Stimulated activated CD4-positive, alpha-beta T cell treated with anti-CD3 and anti-CD28 coated beads, Interleukin-1b, Interleukin-23, amount 100 ng/mL, for 24 hours (primary cell): ENCODE results near the gene TMCC1.

ENCODE experiments used
- DNase-seq, 4 experiments: peaks; one replicate each; pipeline ENCODE4 v3.0.0-alpha.2; 2020; ENCODE audit warnings: low read depth in 4 of 4, low spot score in 1 of 4

TMCC1 gene

GRCh38 chr3:129626744-129627349 lies 266.7 kb downstream of the TMCC1 start:
- peak in 3 of 4 experiments; percentile 55 to 77 (median 57) for DNase-seq

DNA sequence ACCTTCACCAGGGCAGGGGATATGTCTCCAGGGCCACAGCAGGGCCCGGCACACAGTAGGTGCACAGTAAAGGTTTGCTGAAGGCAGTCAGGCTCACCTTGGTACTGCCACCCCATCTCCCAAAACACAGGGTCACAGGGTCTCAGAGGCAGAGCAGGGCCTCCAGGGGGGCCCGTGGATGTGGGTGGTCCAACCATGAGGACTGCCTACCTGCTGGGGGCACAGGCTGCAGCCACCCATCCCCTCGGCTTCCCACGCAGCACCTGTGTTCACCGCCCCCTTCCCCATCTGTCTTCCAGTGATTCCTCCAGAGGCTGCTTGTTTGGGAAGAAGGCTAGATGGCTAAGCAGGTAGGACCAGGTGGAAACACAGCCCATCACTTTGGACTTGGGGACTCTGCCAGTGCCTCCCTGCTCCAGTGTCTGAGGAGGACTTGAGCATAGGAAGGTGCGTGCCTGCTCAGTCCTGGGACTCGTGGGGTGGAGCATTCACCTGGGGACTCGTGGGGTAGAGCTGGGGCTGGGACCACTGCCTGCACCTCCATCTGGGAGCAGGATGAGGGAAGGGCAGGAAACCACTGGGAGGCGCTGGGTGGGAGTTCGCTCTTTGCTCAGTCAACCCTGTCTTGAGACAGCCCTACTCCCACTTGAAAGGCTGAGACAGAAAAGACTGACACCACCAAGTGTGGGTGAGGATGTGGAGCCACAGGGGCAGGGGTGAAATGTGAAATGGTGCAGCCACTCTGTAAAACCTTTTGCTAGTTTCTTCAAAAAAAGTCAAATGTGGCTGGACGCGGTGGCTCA lies 268.2 kb downstream of the TMCC1 start:
- DNase-seq, result no peak

- DNase-seq, result no peak
Observed at GRCh38 chr3:129624347-129625071, 269.0 kb downstream of the TMCC1 start.

- DNase-seq, result no peak
Observed at GRCh38 chr3:129623447-129624118, 269.9 kb downstream of the TMCC1 start.

DNA sequence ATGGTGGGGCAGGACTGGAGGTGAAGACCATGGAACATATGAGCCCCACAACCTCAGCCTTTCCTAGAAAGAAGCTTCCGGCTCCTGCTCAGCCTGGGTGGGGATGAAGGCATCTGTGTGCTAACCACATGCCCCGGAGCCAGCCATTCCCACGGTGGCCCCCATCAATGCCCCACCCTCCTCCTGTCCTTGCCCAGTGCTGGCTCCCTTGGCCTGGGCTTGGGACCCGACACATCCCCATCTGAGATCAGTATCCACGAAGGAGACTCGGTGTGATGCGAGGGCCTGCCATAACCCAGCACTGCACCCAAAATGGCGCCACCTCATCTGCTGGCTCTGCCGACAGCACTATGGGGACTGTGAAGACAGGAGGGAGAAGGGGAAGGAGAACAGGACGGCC lies 270.6 kb downstream of the TMCC1 start:
- no peak for DNase-seq

- DNase-seq, result no peak
Observed at GRCh38 chr3:129622226-129622874, 271.2 kb downstream of the TMCC1 start.

- DNase-seq, result no peak
Observed at GRCh38 chr3:129621626-129622225, 271.8 kb downstream of the TMCC1 start.

- no peak for DNase-seq
Observed at GRCh38 chr3:129620828-129621559, 272.5 kb downstream of the TMCC1 start.

DNA sequence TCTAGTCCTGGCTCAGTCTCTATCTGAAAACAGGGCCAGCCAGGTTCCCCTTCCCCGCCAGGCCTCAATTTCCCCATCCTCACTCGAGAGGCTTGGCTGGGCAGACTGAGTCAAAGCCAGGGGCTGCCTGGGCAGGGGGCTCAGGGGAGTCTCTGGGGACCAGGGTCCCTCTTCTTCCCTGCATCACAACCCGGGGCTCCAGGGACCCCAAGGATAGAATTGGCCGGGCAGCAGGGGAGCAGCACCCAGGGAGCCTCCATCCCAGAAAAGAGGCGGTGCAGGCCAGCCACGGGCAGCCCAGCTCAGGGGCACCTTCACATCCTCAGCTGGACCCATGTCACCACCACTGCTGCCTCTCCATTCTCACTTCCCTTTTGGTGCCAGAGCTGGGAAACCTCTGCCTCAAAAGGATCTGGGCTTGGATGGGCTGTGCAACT lies 273.8 kb downstream of the TMCC1 start:
- no peak for DNase-seq

DNA sequence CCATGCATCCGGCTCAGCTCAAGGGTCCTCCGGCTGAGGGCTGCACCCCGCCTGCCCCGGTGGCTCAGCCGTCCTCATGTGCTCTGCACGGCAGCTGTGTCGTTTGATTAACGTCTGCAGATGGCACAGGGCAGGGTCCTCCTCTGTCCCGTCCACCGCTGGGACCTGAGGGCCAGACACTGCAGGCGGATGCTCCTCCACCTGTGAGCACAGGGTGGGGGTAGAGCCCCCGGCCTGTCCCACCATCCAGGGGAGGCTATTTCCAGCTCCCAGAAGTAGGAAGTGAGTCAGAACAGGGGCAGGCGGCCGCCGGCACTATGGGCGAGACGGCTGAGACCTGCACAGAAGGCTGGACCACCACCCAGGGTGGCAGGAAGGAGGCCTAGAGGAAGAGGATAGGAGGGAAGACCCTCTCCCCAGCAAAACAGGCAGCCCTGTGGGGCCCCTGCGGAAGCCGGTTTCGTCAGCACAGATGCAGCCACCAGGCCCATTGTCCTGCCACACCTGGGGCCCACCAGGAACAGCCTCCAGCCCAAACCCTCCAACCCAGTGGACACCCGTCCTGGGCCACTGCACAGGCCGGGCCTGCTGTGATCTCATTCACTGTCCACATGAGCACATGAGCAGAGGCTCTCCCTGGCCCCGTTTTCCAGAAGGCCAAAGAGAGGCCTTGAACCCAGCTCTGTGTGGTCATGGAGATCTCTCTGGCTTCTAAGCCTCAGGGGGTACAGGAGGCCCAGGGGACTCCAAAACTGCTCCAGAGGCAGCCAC lies 274.4 kb downstream of the TMCC1 start:
- DNase-seq, result no peak

GRCh38 chr3:129618186-129618820 lies 275.2 kb downstream of the TMCC1 start:
- no peak for DNase-seq

DNA sequence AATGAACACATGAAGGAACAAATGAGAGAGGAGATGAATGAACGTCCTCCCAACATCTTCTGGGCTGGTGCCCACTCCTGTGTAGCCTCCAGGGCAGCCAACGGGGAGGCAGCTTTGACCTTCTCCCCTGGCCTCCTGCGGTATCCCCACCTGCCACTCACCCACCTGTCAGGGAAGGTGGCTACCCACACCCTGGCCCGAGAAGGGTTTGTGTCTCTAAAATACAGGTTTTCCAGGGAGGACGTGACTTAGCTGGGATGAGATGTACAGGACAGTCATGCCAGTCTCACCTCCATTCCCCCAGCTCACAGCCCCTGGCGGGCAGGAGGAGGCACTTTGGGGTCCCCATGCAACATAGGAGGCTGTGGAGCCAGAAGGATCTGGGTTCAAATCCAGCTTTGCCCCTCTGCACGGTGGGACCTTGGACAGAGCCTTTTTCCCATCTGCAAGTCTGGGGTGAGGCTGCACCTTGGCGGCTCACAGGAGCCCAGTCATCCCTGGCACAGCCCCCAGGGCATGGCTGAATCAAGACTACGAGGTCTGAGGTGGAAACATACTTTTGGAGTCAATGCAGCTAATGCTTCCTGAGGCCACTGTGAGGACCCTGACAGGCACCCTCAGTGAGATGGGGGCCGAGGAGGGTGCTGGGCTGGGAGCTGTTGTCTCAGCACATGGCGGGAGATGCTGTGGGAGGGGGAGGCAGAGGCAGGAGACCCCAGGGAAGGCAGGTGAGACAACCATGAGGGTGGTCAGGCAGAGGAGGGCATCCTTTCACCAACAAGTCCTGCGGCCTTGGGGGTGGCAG lies 275.9 kb downstream of the TMCC1 start:
- no peak for DNase-seq

DNA sequence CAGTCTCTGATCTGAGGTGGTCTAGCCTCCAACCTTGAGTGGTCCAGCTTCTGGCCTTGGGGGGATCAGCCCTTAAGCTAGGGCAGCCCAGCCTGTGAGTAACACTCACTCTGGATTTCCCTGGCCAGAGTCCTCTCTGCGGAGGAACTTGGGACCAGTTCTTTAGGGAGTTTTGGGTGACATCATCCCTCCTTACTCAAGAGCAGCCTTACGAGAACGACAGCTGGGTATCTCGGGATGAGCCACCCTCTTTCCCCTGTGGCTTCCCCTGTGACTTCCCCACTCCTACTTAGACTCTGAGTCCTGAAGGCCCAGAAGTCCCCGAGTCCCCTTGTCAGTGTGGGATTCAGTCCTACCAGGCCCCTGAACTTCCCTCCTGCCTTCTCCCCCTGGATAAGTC lies 276.8 kb downstream of the TMCC1 start:
- DNase-seq, result no peak

DNA sequence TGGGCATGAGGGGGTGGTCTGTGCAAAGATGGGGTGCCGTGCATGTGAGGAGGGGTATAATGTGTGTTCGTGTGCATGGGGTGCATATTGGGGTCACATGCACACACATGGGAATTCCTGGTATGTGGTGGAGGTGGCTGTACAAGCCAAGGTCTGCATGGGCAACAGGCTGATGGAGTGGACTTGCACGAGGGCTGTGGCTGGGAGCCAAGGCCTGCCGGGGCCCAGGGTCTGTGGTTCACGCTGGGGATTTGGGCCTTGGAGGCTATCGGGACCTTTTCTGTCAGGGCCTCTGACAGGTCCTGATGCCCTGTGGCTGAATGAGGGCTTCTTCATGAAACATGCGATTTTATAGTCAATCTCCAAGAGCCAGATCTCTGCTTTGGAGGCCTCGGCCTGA lies 277.2 kb downstream of the TMCC1 start:
- DNase-seq, result no peak

- no peak for DNase-seq
Observed at GRCh38 chr3:129615751-129616281, 277.7 kb downstream of the TMCC1 start.

DNA sequence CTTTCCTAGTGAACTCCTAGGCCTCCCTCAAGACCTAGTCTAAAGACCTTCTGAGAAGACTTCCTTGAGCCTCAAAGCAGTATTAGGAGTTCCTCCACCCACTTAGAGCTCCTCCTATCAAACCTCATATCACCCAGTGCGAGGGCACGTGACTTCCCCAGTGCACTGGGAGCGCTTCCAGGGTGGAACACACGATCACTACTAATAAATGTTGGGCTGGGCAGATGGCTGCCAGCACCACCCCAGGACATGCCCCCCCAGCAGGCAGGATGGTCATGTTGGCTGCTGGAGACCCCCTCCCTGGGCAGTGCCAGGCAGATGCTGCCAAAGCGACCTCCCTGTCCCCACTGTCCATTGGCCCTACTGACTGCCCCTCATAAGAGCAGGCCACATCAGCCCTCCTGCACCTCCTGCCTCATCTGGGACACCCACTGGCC lies 278.6 kb downstream of the TMCC1 start:
- DNase-seq, result no peak

DNA sequence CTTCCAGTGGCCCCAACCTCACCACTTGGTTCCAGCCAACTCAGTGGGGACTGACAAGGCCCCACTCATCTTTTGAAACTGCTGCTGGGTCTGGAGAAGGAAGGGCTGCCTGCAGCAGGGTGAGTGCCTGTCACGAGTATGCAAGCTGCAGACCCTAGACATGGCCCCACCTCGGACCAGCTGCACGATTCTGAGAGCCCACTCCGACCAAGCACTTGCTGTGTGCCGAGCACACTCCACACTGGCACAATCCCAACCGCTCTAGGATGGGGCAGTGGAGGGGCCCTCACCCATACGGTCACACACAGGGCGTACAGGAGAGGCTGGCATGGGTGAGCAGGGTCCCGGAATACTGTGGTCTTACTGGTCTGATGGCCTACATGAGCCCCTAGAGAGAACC lies 279.1 kb downstream of the TMCC1 start:
- DNase-seq, result no peak

DNA sequence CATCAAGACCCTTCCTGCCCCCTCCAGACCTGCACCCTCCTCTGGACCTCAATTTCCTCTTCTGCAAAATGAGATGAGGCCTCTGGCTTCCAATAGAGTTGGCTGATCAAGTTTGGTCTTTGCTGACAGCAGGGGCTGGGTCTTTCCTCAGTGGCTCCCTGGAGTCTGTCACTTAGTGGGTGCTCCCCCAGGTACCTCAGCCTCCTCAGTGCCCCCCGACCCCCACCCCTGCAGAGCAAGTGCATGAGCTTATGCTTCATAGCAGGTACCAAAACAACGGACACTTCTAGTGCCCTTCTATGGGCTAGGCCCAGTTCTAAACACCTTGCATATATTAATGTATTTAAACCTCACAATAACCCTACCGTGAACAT lies 280.2 kb downstream of the TMCC1 start:
- DNase-seq, result no peak
